T-helper 17 cell (primary cell): ENCODE results near the gene ITGB5. TPM values are rescaled to one million over a fixed set of nuclear protein-coding genes. Genes with fewer than 3 reads are reported as not detected.

Experiments
- ATAC-seq: fragments of 150-1000 bp; cut with Tn5 transposase; 2 replicates; pipeline ENCODE4 v1.10.0; 2021; ENCODE audit warnings: mild to moderate bottlenecking, moderate library complexity
- DNase-seq, 3 donors: peaks; one replicate each; pipeline versions ENCODE4 v3.0.0 to v3.0.0-alpha.2; 2020 to 2021
- H3K9me3 ChIP-seq: one replicate; pipeline ENCODE4 v1.7.0; 2013; ENCODE audit warnings: low read length, mild to moderate bottlenecking; ENCODE audit not compliant: control insufficient read depth, poor library complexity, severe bottlenecking
- H3K27ac Mint-ChIP-seq: one replicate; pipeline ENCODE4 v1.8.0; 2022; ENCODE audit warnings: mild to moderate bottlenecking, moderate library complexity, mixed read lengths
- H3K27me3 Mint-ChIP-seq: one replicate; pipeline ENCODE4 v1.8.0; 2022; ENCODE audit warnings: mixed read lengths
- H3K36me3 Mint-ChIP-seq: one replicate; pipeline ENCODE4 v1.8.0; 2022; ENCODE audit warnings: low read depth, mixed read lengths
- H3K4me1 Mint-ChIP-seq: one replicate; pipeline ENCODE4 v1.8.0; 2022; ENCODE audit warnings: mild to moderate bottlenecking, mixed read lengths
- H3K4me3 Mint-ChIP-seq: one replicate; pipeline ENCODE4 v1.8.0; 2022; ENCODE audit warnings: mild to moderate bottlenecking, moderate library complexity, mixed read lengths
- total RNA-seq, 4 donors: library from RNA in 2 of 4; stranded (reverse) in 2 of 4; gene quantifications; one replicate each; pipeline ENCODE4 v1.2.3 and lab custom pipeline; 2022 to 2026

ITGB5 gene
- total RNA-seq, 2 donors from 2014 or later: 3.1 to 61.3 TPM

- no peak for DNase-seq
- H3K4me3 Mint-ChIP-seq: no peak overlapping the region
- ATAC-seq: no peak
- peaks cover 45% of the 10 kb centered on the region for H3K27me3 Mint-ChIP-seq
- H3K9me3 ChIP-seq: no peaks in the 10 kb centered on the region
- H3K4me1 Mint-ChIP-seq: peaks cover 2% of the 10 kb centered on the region
- peaks cover 10% of the 10 kb centered on the region for H3K36me3 Mint-ChIP-seq
- no peak overlapping the region for H3K27ac Mint-ChIP-seq
Observed at GRCh38 chr3:124867511-124867910, 19.7 kb downstream of the ITGB5 start.

GRCh38 chr3:124862006-124862405 is 25.2 kb downstream of the ITGB5 start:
- H3K27me3 Mint-ChIP-seq: peaks cover 36% of the 10 kb centered on the region
- H3K4me3 Mint-ChIP-seq: no peak overlapping the region
- no peak for ATAC-seq
- peaks cover 2% of the 10 kb centered on the region for H3K36me3 Mint-ChIP-seq
- H3K4me1 Mint-ChIP-seq: peaks cover 2% of the 10 kb centered on the region
- DNase-seq: no peak
- H3K9me3 ChIP-seq: no peaks in the 10 kb centered on the region
- H3K27ac Mint-ChIP-seq: no peak overlapping the region

DNA sequence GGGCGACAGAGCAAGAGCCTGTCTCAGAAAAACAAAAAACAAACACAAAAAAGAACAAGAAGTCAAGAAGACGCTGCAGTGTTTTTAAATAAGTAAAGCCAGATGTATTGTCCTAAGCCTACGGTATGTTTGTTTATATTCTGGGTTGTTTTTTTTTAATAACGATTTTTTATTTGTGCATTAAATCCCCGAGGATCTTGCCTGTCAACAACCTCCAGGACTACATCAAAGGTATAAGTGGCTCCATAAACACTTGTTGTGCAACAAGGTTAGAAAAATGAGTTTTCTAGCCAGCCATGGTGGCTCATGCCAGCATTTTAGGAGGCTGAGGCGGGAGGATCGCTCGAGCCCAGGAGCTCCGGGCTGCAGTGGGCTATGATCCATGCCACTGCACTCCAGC is 26.1 kb downstream of the ITGB5 start:
- Mint-ChIP-seq H3K36me3 (no peaks in the 10 kb centered on the region), H3K4me3 (no peak overlapping the region), H3K4me1 (no peaks in the 10 kb centered on the region), H3K27me3 (peaks cover 32% of the 10 kb centered on the region), H3K27ac (no peak overlapping the region)
- no peaks in the 10 kb centered on the region for H3K9me3 ChIP-seq
- ATAC-seq: no peak
- no peak for DNase-seq

DNA sequence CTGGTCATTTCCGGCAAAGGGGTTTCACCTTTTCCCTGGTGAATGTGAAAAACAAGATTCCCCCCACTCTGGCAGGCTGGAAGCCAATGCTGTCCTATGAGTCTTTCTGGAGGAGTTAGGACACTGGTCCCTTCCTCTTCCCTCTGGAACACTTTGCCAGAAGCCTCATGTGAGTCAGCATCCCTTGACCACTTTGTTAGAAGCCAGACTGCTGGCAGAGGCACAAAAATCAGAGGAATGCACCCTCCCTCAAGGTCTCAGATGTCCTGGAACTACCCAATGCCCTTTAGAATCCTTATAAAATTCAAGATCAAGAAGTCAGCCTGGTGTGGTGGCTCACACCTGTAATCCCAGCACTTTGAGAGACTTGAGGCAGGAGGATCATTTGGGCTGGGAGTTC is 26.6 kb downstream of the ITGB5 start:
- H3K27ac Mint-ChIP-seq: no peak overlapping the region
- H3K36me3 Mint-ChIP-seq: peaks cover under 1% of the 10 kb centered on the region
- no peaks in the 10 kb centered on the region for H3K9me3 ChIP-seq
- H3K4me3 Mint-ChIP-seq: no peak overlapping the region
- H3K4me1 Mint-ChIP-seq: no peaks in the 10 kb centered on the region
- DNase-seq: no peak
- H3K27me3 Mint-ChIP-seq: peaks cover 37% of the 10 kb centered on the region
- ATAC-seq: no peak

DNA sequence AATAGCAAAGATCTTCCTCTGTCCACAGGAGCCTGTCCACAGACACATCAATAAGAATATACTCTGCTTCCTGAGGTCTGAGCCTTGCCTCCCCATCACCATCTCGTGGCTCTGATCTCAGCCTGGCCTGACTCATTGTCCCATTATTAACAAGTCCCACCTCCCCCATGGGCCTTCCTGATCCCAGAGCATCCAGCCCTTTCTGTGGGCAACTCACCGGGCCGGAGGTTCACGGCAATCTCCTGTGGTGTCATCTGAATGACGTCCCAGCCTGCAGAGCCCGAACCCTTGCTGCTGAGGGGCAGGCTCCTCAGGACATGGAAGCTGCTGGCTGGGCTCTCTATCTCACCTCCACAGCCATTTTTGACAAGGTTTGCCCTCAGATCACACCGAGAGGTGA is 28.1 kb downstream of the ITGB5 start:
- DNase-seq: no peak
- ATAC-seq: no peak
- H3K36me3 Mint-ChIP-seq: peaks cover 2% of the 10 kb centered on the region
- no peak overlapping the region for H3K27ac Mint-ChIP-seq
- no peaks in the 10 kb centered on the region for H3K4me1 Mint-ChIP-seq
- no peak overlapping the region for H3K4me3 Mint-ChIP-seq
- H3K27me3 Mint-ChIP-seq: peaks cover 40% of the 10 kb centered on the region
- H3K9me3 ChIP-seq: no peaks in the 10 kb centered on the region

DNA sequence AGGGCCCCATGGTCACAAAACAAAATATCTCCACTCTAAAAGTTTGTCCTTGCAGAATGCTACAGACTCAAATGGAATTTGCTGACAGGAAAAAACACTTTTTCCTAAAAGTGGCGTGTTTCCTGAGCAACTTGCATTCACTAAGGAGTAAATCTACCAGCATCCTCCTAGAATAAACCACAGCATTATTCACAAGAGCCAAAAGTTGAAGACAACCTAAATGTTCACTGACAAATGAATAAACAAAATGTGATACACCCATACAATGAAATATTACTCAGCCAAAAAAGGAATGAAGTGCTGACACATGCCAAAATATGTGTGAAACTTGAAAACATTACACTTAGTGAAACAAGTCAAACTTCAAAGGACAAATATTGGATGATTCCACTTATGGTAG is 28.9 kb downstream of the ITGB5 start:
- no peaks in the 10 kb centered on the region for H3K9me3 ChIP-seq
- ATAC-seq: no peak
- H3K4me1 Mint-ChIP-seq: no peaks in the 10 kb centered on the region
- peaks cover 35% of the 10 kb centered on the region for H3K27me3 Mint-ChIP-seq
- H3K4me3 Mint-ChIP-seq: no peak overlapping the region
- H3K27ac Mint-ChIP-seq: no peak overlapping the region
- no peak for DNase-seq
- H3K36me3 Mint-ChIP-seq: peaks cover 2% of the 10 kb centered on the region

DNA sequence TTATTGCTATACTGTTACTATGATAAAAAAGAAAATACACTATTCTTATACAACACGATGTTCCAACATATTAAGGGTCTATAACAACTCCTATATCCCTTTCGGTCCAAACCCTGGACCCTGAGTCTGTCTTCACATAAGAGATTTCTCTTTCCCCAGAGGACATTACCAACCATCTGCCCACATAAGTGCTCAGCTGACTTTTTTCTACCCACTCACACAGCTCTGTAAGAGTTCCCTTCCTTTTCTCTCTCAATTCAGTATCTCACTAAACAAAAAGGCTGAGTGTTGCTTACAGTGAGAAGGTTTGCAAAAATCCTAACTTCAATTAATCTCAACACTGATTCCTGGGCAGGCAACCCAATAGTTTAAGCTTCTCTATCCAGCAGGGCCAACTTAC is 30.5 kb downstream of the ITGB5 start:
- H3K9me3 ChIP-seq: no peaks in the 10 kb centered on the region
- DNase-seq (no peak), ATAC-seq (no peak)
- Mint-ChIP-seq H3K36me3 (peaks cover 2% of the 10 kb centered on the region), H3K27ac (no peak overlapping the region), H3K4me1 (no peaks in the 10 kb centered on the region), H3K4me3 (no peak overlapping the region), H3K27me3 (peaks cover 44% of the 10 kb centered on the region)

GRCh38 chr3:124854009-124854408 is 33.2 kb downstream of the ITGB5 start:
- ATAC-seq (no peak), DNase-seq (no peak)
- Mint-ChIP-seq H3K36me3 (peaks cover 5% of the 10 kb centered on the region), H3K27me3 (peaks cover 39% of the 10 kb centered on the region), H3K4me1 (no peaks in the 10 kb centered on the region), H3K27ac (no peak overlapping the region), H3K4me3 (no peak overlapping the region)
- no peaks in the 10 kb centered on the region for H3K9me3 ChIP-seq

- Mint-ChIP-seq H3K36me3 (peaks cover 5% of the 10 kb centered on the region), H3K4me1 (no peaks in the 10 kb centered on the region), H3K27me3 (peaks cover 40% of the 10 kb centered on the region), H3K4me3 (no peak overlapping the region), H3K27ac (no peak overlapping the region)
- no peaks in the 10 kb centered on the region for H3K9me3 ChIP-seq
- DNase-seq: no peak
- no peak for ATAC-seq
Observed at GRCh38 chr3:124853446-124853845, 33.7 kb downstream of the ITGB5 start.

DNA sequence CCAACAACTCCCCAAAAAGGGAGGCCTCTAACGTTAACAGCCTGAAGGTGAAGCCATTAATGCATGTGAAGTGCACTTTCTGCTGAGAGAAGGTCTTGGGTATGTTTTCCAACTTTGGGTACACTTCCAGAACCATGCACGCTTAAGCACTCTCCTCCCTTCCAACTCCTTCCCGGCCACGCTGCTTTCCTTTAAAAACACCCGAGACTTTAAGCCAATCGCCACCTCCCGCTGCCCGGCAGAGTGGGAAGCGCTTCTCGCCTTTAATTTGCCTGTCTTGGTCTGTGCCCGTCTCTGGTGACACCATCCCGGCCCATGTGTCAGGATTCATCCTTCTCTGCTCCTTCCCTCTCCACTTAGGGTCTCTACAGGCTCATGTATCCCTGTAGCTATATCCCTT is 35.3 kb downstream of the ITGB5 start:
- no peak for DNase-seq
- H3K4me1 Mint-ChIP-seq: no peaks in the 10 kb centered on the region
- H3K9me3 ChIP-seq: no peaks in the 10 kb centered on the region
- no peak overlapping the region for H3K27ac Mint-ChIP-seq
- H3K27me3 Mint-ChIP-seq: peaks cover 31% of the 10 kb centered on the region
- peaks cover 5% of the 10 kb centered on the region for H3K36me3 Mint-ChIP-seq
- ATAC-seq: no peak
- H3K4me3 Mint-ChIP-seq: no peak overlapping the region

- no peaks in the 10 kb centered on the region for H3K4me1 Mint-ChIP-seq
- ATAC-seq: no peak
- no peak overlapping the region for H3K27ac Mint-ChIP-seq
- H3K9me3 ChIP-seq: no peaks in the 10 kb centered on the region
- H3K4me3 Mint-ChIP-seq: no peak overlapping the region
- H3K36me3 Mint-ChIP-seq: peaks cover 5% of the 10 kb centered on the region
- DNase-seq: no peak
- peaks cover 26% of the 10 kb centered on the region for H3K27me3 Mint-ChIP-seq
Observed at GRCh38 chr3:124851136-124851535, 36.0 kb downstream of the ITGB5 start.

- peaks cover 4% of the 10 kb centered on the region for H3K36me3 Mint-ChIP-seq
- DNase-seq (no peak), ATAC-seq (no peak)
- H3K4me1 Mint-ChIP-seq: no peaks in the 10 kb centered on the region
- H3K27me3 Mint-ChIP-seq: peaks cover 21% of the 10 kb centered on the region
- no peaks in the 10 kb centered on the region for H3K9me3 ChIP-seq
- H3K4me3 Mint-ChIP-seq: no peak overlapping the region
- H3K27ac Mint-ChIP-seq: no peak overlapping the region
Observed at GRCh38 chr3:124850633-124851032, 36.5 kb downstream of the ITGB5 start.

- no peak overlapping the region for H3K27ac Mint-ChIP-seq
- ATAC-seq (no peak), DNase-seq (no peak)
- H3K9me3 ChIP-seq: no peaks in the 10 kb centered on the region
- no peak overlapping the region for H3K4me3 Mint-ChIP-seq
- no peaks in the 10 kb centered on the region for H3K4me1 Mint-ChIP-seq
- peaks cover 18% of the 10 kb centered on the region for H3K27me3 Mint-ChIP-seq
- peaks cover 2% of the 10 kb centered on the region for H3K36me3 Mint-ChIP-seq
Observed at GRCh38 chr3:124850212-124850611, 37.0 kb downstream of the ITGB5 start.

GRCh38 chr3:124848300-124848699 is 38.9 kb downstream of the ITGB5 start:
- Mint-ChIP-seq H3K27me3 (peaks cover 21% of the 10 kb centered on the region), H3K36me3 (peaks cover 2% of the 10 kb centered on the region), H3K4me1 (no peaks in the 10 kb centered on the region), H3K4me3 (no peak overlapping the region), H3K27ac (no peak overlapping the region)
- DNase-seq (no peak), ATAC-seq (no peak)
- no peaks in the 10 kb centered on the region for H3K9me3 ChIP-seq

DNA sequence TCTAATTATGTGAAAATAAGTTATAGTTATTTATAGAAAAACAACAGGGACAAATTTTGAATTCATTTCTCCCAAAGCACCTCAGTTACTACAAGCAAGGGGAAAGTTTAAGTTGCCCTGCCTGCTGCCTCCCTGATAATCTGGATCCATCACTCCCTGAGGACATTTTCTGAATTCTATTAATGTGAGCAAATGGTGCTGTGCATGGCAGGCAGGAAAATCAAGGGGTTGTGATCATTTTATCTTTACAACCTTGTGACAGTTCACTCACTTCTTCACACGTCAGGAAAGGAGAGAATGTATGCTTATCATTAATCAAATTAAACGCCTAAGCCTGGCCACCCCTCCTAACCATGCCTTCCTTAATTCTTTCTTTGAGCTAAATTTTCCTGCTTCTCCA is 39.3 kb downstream of the ITGB5 start:
- H3K27ac Mint-ChIP-seq: no peak overlapping the region
- peaks cover 25% of the 10 kb centered on the region for H3K27me3 Mint-ChIP-seq
- H3K36me3 Mint-ChIP-seq: peaks cover 4% of the 10 kb centered on the region
- H3K4me1 Mint-ChIP-seq: no peaks in the 10 kb centered on the region
- no peak overlapping the region for H3K4me3 Mint-ChIP-seq
- ATAC-seq: no peak
- no peak for DNase-seq
- no peaks in the 10 kb centered on the region for H3K9me3 ChIP-seq
